PC-3 (cell line): ENCODE measurements around the gene TMEM204. TPM values are rescaled to one million over a fixed set of nuclear protein-coding genes. Genes with fewer than 3 reads are reported as not detected.
A peak's percentile ranks its signal among the peaks of the same experiment; 100 is the strongest.

ENCODE experiments used
- ATAC-seq: fragments of 200-7000 bp; cut with Tn5 transposase; 2 replicates; pipeline ENCODE4 v1.9.1; 2020; ENCODE audit warnings: mild to moderate bottlenecking, moderate library complexity
- BruUV-seq: library from RNA; stranded (reverse); fragments of 400-500 nt; replicated peaks from 2 replicates; lab custom pipeline; 2021; lab: Mats Ljungman, UMichigan
- CTCF ChIA-PET: fragments of 300-600 bp; sonication (Branson Sonifier 250); formaldehyde crosslinking; loops from one replicate; lab custom pipeline; 2022; ENCODE audit warnings: antibody characterized with exemption; lab: Charles Lee
- POLR2A ChIA-PET: fragments of 300-600 bp; sonication (Branson Sonifier 250); formaldehyde crosslinking; loops from one replicate; lab custom pipeline; 2022; ENCODE audit warnings: antibody characterized with exemption; ENCODE audit not compliant: unreplicated experiment; lab: Charles Lee
- DNase-seq: peaks from one replicate; pipeline ENCODE4 v3.0.0-alpha.2; 2015
- H2AFZ ChIP-seq: fragments of 300-600 bp; sonication (generic); 2 replicates; pipeline ENCODE4 v1.6.0; 2016; ENCODE audit warnings: antibody characterized with exemption, low read length
- H3F3A ChIP-seq: fragments of 300-600 bp; sonication (generic); one replicate; pipeline ENCODE4 v1.6.0; 2017; ENCODE audit warnings: antibody characterized with exemption, low read length, control low read depth, mild to moderate bottlenecking; ENCODE audit not compliant: unreplicated experiment
- H3K27ac ChIP-seq: fragments of 300-600 bp; sonication (generic); 2 replicates; pipeline ENCODE4 v1.5.1; 2016; ENCODE audit warnings: mild to moderate bottlenecking, low read length
- H3K27me3 ChIP-seq: fragments of 300-600 bp; sonication (generic); 2 replicates; pipeline ENCODE4 v1.6.1; 2016; ENCODE audit warnings: low read length, mixed read lengths
- H3K36me3 ChIP-seq: fragments of 300-600 bp; sonication (generic); 2 replicates; pipeline ENCODE4 v1.6.1; 2016; ENCODE audit warnings: low read depth, mixed run types, low read length, mixed read lengths
- H3K4me1 ChIP-seq: fragments of 300-600 bp; sonication (generic); 2 replicates; pipeline ENCODE4 v1.5.1; 2016; ENCODE audit warnings: low read length; ENCODE audit not compliant: insufficient read depth
- H3K4me2 ChIP-seq: fragments of 300-600 bp; sonication (generic); 2 replicates; pipeline ENCODE4 v1.6.0; 2016; ENCODE audit warnings: low read length
- H3K4me3 ChIP-seq: fragments of 300-600 bp; sonication (generic); 2 replicates; pipeline ENCODE4 v1.5.1; 2016; ENCODE audit warnings: mild to moderate bottlenecking, low read length, mixed read lengths
- H3K79me2 ChIP-seq: fragments of 300-600 bp; sonication (generic); 2 replicates; pipeline ENCODE4 v1.6.1; 2017; ENCODE audit warnings: low read length, mixed read lengths
- H3K9ac ChIP-seq: fragments of 300-600 bp; sonication (generic); 2 replicates; pipeline ENCODE4 v1.6.0; 2016; ENCODE audit warnings: mild to moderate bottlenecking, low read length
- H3K9me2 ChIP-seq: fragments of 300-600 bp; sonication (generic); replicated peaks from 2 replicates; pipeline ENCODE4 v1.6.1; 2016; ENCODE audit warnings: mixed run types, low read length, mixed read lengths
- H3K9me3 ChIP-seq: fragments of 300-600 bp; sonication (generic); 2 replicates; pipeline ENCODE4 v1.6.1; 2016; ENCODE audit warnings: low read length, mixed read lengths
- H4K20me1 ChIP-seq: fragments of 300-600 bp; sonication (generic); 2 replicates; pipeline ENCODE4 v1.6.1; 2016; ENCODE audit warnings: low read length, mixed read lengths
- CTCF ChIP-seq: fragments of 300-600 bp; sonication (generic); conservative IDR thresholded peaks from 2 replicates; pipeline ENCODE4 v1.5.1; 2017; ENCODE audit warnings: antibody characterized with exemption, low read depth, mild to moderate bottlenecking, low read length
- EZH2 ChIP-seq: fragments of 300-600 bp; sonication (generic); IDR thresholded peaks from one replicate; pipeline ENCODE4 v1.6.1; 2017; ENCODE audit warnings: antibody characterized with exemption, mild to moderate bottlenecking, low read length; ENCODE audit not compliant: unreplicated experiment
- EZH2phosphoT487 ChIP-seq: fragments of 300-600 bp; sonication (generic); IDR thresholded peaks from 2 replicates; pipeline ENCODE4 v1.6.1; 2018; ENCODE audit warnings: mild to moderate bottlenecking, antibody characterized with exemption, low read length, borderline replicate concordance
- intact Hi-C: fragments of 100-400 bp; cut with micrococcal nuclease; formaldehyde crosslinking; loops from 2 replicates; pipeline ENCODE4 v1.9.0; 2023
- total RNA-seq: library from RNA; depleted of rRNA; stranded (reverse); fragments of >200 nt; gene quantifications from 2 replicates; pipeline ENCODE4 v1.2.3, GENCODE V29; 2014

The TMEM204 gene
- total RNA-seq, 1 experiment from 2014 or later, result not detected

DNA sequence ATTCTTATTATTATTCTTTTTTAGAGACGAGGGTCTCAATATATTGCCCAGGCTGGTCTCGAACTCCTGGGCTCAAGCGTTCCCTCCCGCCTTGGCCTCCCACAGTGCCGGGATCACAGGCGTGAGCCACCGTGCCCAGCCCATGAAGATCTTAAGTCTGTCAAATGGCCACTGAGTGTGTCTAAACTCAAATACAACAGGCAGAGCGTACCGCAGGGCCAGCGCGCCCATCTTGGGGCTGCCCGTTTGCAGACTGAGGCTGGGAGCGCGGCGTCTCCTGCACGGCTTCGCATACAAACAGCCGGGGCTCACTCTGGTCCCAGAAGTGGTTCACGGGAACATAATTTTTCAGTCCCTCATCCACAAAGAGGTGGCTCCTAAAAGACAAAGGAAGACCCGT lies 30.3 kb downstream of the TMEM204 start:
- POLR2A ChIA-PET, result no interaction called here
- Histone ChIP-seq H3K27ac (no peak overlapping the region), H3K4me2 (no peak overlapping the region), H3K9ac (no peak overlapping the region), H3K27me3 (no peaks in the 10 kb centered on the region), H3K79me2 (no peaks in the 10 kb centered on the region), H3K4me1 (no peaks in the 10 kb centered on the region), H2AFZ (no peak overlapping the region), H4K20me1 (no peaks in the 10 kb centered on the region), H3K9me3 (no peaks in the 10 kb centered on the region), H3F3A (no peaks in the 10 kb centered on the region), H3K9me2 (no peaks in the 10 kb centered on the region), H3K4me3 (no peak overlapping the region), H3K36me3 (no peaks in the 10 kb centered on the region)
- DNase-seq (no peak), ATAC-seq (no peak)
- no TSS peak for BruUV-seq
- CTCF ChIA-PET, result no interaction called here
- no peak for TF ChIP-seq EZH2
- no peak for TF ChIP-seq CTCF
- TF ChIP-seq EZH2phosphoT487, result no peak
- intact Hi-C loops, result no loop called here

DNA sequence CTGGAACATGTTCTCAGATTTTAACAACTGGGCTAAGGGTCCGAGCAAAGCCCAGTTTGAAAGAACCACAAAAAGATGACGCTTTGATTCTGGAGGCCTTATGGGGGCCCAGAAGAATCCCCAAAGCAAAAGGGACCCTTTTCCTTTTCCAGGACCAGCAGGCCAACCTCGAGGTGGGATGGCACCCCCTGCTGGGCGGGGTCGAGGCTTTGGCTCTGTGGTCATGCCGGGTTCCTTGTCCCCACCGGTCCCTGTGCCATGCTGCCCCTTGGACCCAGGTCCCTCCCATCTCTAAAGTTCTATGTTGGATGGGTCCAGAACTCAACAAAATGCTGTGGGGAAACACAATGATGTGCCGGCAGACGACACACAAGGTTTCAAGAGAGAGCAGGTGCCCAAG lies 30.9 kb downstream of the TMEM204 start:
- Histone ChIP-seq H3K27me3 (no peaks in the 10 kb centered on the region), H3K4me1 (no peaks in the 10 kb centered on the region), H2AFZ (no peak overlapping the region), H3K9ac (no peak overlapping the region), H3K9me2 (no peaks in the 10 kb centered on the region), H3K27ac (no peak overlapping the region), H3K36me3 (no peaks in the 10 kb centered on the region), H3K4me3 (no peak overlapping the region), H4K20me1 (no peaks in the 10 kb centered on the region), H3K79me2 (no peaks in the 10 kb centered on the region), H3K9me3 (no peaks in the 10 kb centered on the region), H3K4me2 (no peak overlapping the region), H3F3A (no peaks in the 10 kb centered on the region)
- no peak for TF ChIP-seq EZH2
- no peak for TF ChIP-seq EZH2phosphoT487
- peak; percentile 35 for TF ChIP-seq CTCF
- intact Hi-C loops, result no loop called here
- POLR2A ChIA-PET, result no interaction called here
- no peak for ATAC-seq
- CTCF ChIA-PET, result no interaction called here
- BruUV-seq, result no TSS peak
- no peak for DNase-seq

DNA sequence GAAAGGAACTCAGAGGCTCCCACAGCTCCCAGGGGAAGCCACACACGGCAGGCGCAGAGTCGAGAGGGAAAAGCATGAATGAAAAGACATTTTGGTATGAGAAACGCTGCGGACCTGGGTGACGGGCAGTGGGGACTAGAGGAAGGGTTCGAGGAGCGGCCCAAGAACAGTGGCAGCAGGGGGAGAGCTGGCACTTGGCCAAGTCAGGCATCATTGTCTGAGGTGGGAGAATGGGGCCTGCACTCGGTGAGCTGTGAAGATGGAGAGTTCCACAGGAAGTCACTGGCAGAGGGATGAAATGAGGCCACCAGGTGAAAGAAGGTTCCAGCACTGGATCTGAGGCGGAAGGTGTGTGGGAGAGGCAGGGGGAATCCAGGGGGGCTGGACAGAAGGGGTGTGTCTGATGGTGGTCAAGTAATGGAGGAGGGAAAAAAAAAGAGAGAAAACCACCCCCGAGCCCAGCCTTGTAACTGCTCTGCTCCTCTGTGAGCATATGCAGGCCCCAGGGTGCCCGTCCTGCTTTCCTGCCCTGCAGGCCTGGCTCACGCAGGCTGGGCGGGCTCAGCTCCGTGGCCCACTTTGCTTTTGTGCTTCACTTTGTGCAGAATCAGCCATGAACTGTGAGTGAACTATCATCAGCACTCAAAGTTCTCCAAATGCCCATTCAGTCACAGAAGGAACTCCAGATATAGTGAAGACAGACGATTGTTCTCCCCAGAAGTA lies 31.8 kb downstream of the TMEM204 start:
- H3K36me3 ChIP-seq, result no peaks in the 10 kb centered on the region
- no peaks in the 10 kb centered on the region for H3K27me3 ChIP-seq
- H3K27ac ChIP-seq, result no peak overlapping the region
- H3K9me3 ChIP-seq, result no peaks in the 10 kb centered on the region
- H3K4me3 ChIP-seq, result no peak overlapping the region
- H3K79me2 ChIP-seq, result no peaks in the 10 kb centered on the region
- no peak for DNase-seq
- ATAC-seq, result no peak
- POLR2A ChIA-PET, result no interaction called here
- no peaks in the 10 kb centered on the region for H3K4me1 ChIP-seq
- CTCF ChIA-PET, result no interaction called here
- TF ChIP-seq CTCF (no peak), EZH2 (no peak), EZH2phosphoT487 (no peak)
- no TSS peak for BruUV-seq
- no peak overlapping the region for H2AFZ ChIP-seq
- H3F3A ChIP-seq, result no peaks in the 10 kb centered on the region
- H4K20me1 ChIP-seq, result no peaks in the 10 kb centered on the region
- intact Hi-C loops, result no loop called here
- H3K9ac ChIP-seq, result no peak overlapping the region
- no peak overlapping the region for H3K4me2 ChIP-seq
- no peaks in the 10 kb centered on the region for H3K9me2 ChIP-seq
